Left renal cortex interstitium (tissue), 4 donors: Measurements from ENCODE around the gene DKK3. TPM values are rescaled to one million over a fixed set of nuclear protein-coding genes. Genes with fewer than 3 reads are reported as not detected.

ENCODE experiments used
- DNase-seq, 4 donors: peaks; one replicate each; pipeline ENCODE4 v3.0.0-alpha.2; 2013; ENCODE audit warnings: low read depth in 4 of 4, low spot score in 2 of 4, missing footprints in 1 of 4
- polyA plus RNA-seq, 4 donors: library from polyadenylated mRNA; unstranded; fragments of 120-200 nt; gene quantifications; one replicate each; pipeline ENCODE4 v1.2.1, GENCODE V29; 2013; ENCODE audit not compliant: insufficient read length in 4 of 4

The DKK3 gene
- polyA plus RNA-seq, 4 donors = 51.5 to 86.5 (median 69.7) TPM

DNA sequence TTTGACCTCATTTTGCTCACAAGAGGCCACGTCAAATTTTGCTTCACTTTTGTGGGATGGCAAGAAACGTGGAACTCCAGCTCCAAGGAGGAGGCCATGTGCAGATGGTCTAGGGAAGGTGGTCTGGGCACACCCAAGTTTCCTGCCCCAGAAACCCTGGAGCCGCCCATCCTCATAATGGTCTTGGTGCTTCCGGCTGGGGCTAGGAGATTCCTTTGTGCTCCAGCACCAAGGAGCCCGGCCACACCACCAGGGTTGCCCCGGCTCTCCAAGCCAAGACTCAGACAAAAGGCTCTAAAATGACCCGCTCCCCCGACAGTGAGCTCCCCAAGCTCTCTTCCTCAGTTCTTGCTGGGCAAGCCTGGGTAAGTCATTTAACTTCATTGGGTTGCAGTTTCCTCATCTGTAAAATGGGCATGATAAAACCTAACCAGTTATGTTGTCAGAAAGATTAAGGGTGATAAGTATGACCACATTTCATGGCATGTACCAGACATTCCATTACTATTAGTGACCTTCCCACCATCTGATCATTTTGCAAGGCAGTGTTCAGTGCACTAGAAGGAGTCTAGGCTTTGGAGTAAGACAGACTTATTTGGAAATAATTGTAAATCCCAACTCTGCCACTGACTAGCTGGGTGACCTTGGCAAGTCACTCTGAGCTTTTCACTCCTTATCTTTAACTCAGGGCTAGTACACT, 23.3 kb downstream of the DKK3 start:
- DNase-seq = no peak

DNA sequence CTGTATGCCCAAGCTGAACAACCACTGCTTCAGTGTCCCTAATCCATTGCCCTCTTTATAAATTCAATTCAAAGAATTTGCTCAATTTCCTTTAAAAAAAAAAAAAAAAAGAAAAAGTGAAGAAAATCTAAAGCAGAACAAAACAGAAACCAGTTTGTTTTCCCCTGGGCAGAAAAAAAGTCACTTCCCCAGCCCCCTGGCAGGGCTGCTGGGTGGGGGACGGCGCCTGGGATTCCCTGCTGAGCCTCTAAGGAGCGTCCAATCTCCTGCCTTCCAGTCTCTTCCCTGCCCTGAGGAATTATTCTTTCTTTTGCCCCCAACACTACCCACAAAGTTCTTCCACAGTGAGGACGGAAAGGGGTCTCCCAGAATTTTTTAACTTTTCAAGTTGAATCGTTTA, 23.9 kb downstream of the DKK3 start:
- DNase-seq = no peak

DNA sequence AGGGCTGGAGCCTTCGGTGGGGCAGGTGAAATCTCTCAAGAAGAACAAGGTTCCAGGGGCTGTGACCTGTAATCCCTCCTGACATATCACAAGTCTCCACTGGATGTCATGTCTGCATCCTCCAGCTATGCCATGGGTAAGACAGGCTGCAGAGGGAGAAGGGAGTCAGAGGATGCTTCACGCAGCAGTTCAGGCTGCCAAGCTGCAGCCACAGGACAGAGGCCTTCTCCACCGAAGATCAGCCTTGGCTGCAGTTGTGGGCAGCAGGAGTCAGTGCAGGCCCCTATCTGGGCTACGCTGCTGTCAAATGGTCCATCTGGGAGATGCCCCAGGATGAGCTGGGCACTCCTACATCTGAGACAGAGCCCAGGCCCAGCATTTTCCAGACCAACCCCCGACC, 25.0 kb downstream of the DKK3 start:
- DNase-seq = no peak

DNA sequence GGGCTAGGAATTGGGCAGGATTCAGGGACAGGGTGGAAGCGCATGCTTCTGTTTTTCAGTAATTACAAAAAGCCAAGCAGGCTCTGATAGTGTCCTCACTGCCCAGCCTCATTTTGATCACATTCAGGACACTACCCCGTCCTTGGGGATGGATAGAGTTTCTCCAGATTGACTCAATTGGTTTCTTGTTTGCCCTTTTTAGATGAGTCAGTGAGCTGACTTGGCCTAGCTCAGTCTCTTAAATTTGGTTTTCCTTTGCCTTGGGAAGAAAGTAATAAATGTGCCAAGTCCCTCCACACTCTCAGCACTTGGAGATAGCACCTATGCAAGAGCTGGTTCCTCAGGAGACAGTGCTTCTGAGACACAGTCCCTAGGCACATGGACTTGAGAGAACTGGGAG, 25.5 kb downstream of the DKK3 start:
- no peak for DNase-seq

DNA sequence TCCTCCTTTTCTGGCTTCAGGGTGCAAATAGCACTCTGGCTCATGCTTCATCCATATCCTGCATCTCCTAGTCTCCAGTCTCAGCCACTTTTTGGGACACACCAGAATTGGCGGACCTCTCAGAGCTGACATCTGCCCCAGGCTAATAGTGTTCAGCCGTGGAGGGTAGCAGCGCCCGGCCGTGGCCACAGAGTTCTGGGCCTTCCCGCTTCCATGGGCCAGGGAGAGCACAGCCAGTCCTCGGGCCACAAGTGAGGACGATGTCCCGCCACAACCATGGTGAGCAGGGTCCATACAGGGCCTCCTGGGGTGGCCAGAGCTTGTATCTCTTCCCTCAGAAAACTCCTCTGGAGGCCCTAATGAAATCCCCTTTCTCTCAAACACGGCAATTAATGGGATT, 26.0 kb downstream of the DKK3 start:
- DNase-seq = no peak

DNA sequence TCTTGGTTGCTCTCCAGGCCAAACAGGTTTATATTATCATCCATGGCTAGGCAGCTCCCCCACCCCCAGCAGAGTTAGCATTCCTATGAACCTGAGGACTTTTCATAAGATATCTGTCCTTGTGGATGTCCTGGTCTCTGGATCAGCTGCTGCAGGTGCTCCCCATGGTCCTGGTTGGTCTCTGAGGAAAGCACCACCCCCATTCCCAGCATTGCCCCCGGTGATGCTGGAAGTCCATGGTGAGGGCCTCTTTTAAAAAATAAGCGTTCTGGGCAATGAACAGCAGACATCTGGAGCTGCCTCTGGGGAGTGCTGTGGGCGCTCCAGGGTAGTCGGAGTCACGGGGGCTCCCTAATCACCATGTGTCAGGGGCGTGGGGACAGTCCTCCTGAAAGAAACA, 26.6 kb downstream of the DKK3 start:
- DNase-seq = no peak

DNA sequence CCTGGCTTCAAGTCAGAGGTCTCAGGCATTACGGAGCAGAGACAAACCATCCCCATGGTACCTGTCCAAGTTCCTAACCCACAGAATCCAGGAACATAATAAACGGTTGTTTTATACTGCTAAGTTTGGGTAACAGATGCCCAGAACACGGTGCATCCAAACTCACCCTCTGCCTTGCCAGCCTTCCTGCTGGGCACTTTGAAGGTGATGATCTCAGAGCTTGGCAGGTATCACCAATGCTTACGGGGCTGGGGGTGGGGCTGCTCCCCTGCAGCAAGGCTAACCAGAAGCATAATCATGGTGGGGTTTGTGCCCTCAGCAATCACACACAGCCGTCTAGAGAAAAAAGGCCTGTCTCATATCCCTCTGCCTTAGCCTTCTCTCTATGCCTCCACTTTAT, 27.1 kb downstream of the DKK3 start:
- no peak for DNase-seq

DNA sequence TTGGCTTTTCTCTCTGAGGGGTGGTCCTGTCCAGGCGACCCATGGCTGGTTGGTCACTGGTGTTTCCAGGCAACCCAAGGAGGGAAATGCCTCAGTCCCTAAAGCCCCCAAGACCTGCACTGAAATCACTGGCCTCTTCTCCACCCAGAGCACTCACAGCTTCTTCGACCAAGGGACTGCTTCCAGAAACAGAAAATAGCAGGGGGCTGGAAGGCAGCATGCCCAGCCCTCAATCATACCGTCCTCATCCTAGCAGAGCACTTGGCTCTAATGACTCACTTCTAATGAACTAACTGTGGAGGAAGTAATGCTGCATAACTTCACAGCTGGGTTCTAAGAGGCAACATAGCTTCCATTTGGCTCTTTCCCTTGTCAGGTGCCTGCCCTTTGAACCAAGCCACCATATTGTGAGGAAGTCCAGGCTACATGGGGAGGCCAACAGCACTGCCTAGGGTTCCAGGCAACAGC, 27.6 kb downstream of the DKK3 start:
- DNase-seq = no peak

DNA sequence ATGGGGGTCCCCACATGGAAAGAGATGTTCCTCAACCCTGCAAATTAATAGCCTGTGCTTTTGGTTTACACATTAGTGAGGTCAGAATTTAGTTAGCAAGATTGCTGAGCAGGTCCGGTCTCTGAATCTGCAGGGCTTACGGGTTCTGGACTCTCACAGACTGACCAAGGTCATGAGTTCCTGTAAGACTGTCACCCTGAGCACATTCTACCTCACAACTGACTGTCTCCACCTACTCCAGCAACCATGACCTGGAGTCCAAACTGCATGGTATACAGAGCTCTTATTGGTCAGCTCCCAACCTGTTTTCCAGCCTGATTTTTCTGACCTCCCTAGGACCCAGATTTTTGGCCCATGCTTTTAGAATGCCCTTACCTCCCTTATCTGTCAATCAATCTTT, 28.2 kb downstream of the DKK3 start:
- no peak for DNase-seq

DNA sequence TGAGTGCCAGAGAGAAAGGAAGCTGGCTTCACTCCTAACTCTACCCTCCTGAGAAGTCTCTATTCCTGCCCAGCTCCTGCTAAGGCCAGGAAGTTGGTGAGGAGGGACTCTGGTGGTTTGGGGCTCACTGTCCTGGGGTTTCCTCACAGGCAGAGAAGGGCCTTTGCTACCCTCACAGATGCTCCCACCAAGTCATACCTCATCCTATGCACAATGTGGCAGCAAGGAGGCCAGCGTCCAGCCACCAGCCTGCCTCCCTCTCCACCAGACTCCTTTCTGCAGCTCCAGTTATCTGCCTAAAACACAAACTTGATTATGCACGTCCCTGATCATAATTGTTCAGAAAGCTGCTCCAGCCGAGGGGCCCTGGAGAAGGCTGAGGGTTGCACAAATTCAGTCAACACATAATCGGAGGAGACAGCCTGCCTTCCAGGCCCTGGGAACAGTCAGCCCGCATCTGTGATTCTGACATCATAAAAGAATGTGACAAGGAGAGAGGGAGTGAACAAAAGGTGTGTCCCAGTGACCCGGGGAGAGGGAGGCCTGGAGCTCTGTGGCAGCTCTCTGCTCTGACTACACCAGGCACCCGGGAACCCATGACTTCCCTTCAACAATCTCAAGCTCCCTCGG, 28.8 kb downstream of the DKK3 start:
- peak in 1 of 4 donors; percentile 29 for DNase-seq

DNA sequence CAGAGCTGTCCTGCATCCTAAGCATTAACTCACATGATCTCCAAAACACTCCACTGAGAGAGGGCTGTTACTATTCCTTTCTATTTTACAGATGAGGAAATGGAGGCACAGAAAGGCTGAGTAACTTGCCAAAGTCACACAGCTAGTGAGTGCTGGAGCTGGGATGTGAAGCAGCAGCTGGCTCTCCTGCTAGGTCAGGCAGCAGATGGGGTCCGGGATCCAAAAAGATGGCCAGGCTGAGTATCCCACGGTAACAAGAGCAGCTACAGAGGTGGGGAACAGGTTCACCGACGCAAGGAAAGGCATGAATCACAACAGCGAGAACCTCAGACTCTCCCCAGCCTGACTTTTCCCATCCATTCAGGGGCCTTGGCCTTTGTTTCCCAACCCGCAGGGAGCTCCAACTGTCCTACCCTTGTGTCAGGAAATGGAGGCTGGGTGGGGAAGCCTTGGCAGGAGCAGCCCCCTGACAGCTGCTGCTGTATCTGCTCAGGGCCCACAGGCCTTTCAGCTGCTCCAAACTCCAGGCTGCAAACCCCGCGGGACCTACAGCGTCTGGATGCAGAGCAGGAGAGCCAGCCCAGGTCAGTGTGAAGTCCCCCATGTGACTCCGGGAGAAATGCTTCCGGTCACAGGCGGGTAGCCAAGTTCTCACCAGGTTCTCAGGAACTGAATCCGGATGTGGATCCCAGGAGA, 29.5 kb downstream of the DKK3 start:
- DNase-seq = peak in 1 of 4 donors; percentile 29

DNA sequence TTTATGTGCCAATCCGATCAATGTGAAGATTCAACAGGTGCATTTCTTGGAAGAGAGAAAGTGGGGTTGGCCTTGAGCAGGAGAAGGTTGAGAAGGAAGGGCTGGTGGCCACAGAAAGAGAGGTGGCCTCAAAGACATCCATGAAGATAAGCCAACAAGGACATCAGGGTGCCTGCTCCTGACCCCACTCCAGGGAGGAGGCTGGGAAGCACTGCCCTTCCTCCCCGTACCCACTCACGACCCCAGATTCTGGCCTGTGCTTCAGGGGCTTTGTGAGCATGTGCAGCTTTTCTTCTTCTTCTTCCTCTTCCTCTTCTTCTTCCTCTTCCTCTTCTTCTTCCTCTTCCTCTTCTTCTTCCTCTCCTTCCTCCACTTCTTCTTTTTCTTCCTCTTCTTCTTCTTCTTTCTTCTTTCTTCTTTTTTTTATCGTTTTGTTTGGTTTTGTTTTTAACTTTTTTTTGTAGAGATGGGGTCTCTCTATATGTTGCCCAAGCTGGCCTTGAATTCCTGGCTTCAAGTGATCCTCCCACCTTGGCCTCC, 30.3 kb downstream of the DKK3 start:
- DNase-seq = no peak

DNA sequence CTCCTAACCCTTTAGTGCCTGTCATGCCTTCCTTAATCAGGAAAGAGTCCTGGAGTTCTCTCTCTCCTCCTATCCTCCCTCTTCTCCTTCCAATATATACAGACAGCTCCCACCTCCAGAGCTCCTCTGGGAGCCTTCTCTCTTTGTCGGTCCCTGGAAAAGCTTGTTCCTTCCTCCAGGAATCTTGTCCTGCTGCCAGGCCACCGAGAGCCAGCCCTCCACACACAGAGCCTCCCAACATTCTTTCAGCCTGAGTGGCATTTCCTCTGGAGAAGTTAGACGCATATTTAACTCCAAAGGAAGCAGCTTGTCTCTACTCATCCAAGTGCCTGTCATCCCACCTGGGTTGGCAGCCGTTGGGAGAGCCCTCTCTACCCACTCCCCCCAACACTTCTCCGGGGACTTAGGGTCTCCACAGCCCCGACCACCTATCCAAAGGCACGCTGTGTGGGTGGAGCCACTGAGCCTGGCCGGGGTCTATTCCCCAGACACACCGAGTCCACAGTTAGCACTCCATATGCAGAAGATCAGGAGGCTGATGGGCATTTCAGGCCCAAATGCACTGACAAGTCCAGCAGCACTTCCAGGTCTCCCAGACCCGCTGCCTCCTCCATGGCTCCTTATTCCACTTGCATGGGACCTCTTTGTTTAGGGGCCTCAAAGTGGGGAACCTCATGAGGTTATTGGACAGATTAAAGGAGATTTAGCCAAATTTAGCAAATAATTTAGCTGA, 31.1 kb downstream of the DKK3 start:
- DNase-seq = no peak

DNA sequence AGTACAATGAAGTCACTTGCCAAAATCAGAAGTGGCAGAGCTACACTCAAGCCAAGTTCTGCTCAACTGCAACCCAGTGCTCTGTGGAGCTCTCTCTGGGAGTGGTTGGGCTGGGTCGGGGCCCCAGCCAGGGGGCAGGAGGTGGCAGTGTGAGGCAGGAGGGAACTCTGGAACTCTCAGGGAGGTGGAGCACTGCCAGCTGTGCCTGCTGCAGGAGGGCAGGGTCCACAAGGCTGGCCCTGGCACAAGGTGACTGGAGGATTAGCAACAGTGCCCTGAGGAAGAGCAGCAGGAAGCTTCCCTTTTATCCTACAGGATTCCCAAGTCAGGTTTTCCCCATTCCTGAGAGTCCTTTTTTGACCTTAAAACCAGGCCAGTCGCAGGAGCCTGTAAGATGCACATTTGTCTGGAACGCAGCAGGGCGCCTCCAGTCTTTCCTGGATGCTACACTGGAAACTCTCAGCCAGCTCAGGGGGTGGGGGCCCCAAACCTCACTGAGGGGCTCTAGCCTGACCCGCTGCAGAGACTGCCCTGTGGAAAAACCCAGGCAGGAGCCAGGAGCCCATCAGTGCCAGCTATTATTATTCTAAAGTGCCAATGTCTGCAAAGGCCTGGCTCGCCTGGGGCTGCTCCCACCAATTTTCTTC, 31.8 kb downstream of the DKK3 start:
- no peak for DNase-seq

DNA sequence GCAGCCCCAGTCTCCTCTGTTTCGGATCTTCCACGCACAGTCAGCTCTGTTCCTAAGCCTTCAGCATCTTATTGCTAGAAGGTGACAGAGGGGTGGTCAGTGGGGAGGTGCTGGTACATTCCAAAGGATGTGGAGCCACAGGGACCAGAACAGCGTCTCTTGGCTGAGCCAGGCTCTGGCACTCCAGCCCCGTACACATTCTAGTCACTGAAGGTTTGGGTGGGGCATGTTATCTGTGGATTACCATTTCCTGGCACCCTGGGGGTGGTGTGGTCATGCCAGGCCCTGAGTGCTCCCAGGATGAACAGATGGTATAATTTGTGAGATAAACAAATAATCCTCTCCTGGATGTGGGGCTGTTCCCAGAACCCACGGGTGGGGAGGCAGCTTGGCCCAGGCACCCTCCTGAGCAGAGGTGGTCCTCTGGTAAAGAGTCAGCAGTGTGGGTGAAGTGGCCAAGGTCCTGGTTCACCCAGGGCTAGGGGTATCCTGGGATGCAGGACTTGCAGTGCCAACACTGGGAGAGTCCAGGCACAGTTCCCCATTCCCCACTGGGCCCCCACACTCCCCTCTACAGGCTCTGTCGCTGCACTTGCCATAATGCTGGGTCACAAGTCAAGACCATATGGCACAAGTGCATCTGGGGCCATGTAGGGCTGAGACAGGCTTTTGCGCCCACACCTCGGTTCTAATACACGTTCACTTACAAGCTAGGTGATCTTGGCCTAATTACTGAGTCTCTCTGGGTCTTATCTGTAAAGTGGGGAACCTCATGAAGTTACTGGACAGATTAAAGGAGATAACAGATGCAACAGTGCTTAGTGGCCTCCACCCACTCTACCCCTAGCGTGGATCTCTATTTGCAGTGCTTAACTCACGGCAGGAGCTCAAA, 33.0 kb downstream of the DKK3 start:
- DNase-seq = no peak

DNA sequence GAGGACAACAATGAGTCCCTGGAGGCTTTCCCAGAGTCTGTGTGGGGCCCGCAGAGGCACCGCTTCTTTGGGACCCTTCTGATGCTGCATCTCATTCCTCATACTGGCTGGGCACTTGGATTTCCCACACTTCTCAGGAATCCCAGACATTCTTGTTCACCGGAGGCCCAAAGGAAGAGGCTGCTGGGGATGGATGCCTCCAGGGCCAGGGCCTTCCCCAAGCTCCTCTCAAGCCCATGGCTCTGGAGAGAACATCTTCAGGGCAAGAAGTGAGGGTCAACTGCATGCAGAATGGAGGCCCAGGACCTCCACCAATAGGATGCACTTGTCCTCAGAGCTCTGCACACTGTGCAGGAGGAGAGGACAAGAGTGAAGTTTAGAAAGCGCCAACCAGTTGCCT, 34.6 kb downstream of the DKK3 start:
- DNase-seq = no peak

DNA sequence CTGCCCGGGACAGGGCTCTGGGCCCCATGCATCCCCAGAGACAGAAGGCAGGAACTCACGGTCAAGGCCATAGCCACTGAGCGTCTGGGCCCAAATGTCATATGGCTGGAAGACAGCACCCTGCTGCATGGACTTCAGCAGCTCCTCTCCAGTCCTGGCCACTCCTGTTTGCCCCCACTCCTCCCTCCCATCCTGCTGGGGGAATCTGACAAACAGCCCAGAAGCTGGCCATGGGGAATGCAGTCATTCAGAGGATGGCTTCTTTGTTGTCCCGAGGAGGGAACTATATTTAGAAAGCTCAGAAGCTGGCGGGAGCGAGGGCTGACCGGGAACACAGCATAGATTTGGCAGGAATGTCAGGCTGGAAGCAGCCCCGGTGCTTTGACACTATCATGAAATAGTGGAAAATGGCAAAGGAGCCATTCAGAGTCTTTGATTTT, 35.0 kb downstream of the DKK3 start:
- no peak for DNase-seq

DNA sequence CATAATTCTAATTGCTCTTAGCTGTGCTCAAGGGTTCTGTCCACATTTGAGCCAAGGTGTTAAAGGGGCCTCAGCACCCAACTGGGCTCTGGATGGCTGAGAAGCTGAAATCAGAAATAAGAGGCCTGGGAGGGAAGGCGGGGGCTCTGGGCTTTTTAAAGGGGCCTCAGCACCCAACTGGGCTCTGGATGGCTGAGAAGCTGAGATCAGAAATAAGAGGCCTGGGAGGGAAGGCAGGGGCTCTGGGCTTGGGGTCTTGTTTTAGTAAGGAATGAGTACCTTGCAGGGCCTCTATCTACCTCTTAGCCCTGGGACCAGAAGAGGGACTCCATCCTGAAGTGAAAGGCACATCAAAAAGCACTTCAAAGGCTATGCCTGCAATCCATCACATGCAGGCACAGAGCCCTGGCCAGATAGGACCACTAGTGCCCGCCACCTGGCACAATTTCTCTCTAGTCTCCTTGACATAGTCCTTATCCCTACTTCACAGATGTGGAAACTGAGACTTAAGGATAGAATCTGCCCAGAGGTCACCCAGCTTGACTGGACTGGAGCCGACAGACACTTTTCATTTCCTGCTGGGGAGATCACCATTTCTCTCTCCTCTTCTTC, 35.6 kb downstream of the DKK3 start:
- DNase-seq = no peak
